ENCODE data around the gene HS3ST5.

DNA sequence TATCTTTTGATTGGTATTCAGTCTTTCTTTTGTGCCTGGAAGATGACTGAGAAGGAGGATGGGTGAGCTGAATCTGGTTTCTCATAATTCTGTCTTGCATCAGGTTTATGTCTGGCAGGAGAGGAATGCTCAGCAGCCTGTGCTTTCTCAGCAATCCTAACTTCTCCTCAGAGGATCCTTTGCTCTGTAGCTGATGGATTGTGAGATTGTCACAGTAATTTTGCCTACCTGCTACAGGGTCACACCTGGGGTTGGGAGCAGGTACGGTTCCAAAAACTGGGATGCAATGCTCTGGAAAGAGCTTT is 2.1 kb upstream of the HS3ST5 start:
- TF ChIP-seq, protein P1, sequence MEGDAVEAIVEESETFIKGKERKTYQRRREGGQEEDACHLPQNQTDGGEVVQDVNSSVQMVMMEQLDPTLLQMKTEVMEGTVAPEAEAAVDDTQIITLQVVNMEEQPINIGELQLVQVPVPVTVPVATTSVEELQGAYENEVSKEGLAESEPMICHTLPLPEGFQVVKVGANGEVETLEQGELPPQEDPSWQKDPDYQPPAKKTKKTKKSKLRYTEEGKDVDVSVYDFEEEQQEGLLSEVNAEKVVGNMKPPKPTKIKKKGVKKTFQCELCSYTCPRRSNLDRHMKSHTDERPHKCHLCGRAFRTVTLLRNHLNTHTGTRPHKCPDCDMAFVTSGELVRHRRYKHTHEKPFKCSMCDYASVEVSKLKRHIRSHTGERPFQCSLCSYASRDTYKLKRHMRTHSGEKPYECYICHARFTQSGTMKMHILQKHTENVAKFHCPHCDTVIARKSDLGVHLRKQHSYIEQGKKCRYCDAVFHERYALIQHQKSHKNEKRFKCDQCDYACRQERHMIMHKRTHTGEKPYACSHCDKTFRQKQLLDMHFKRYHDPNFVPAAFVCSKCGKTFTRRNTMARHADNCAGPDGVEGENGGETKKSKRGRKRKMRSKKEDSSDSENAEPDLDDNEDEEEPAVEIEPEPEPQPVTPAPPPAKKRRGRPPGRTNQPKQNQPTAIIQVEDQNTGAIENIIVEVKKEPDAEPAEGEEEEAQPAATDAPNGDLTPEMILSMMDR (IDR thresholded peaks at IDR 0.05), result no peak
- no peak for TF ChIP-seq POLR2AphosphoS5 (IDR thresholded peaks at IDR 0.05; ENCODE audit: insufficient read depth in 1 of 2, low read depth in 1 of 2)
- no peak for TF ChIP-seq POLR2A (IDR thresholded peaks at IDR 0.05)
